Brain microvascular endothelial cell (primary cell): ENCODE data around the gene WNT4.

Experiments used
- DNase-seq: peaks from one replicate; pipeline ENCODE4 v3.0.0-alpha.2; 2020
- H3K27ac ChIP-seq: fragments of 250-450 bp; sonication (Bioruptor Pico); 2 replicates; pipeline ENCODE4 v1.5.1; 2020; ENCODE audit warnings: mild to moderate bottlenecking, moderate library complexity
- H3K27me3 ChIP-seq: fragments of 250-450 bp; sonication (Bioruptor Pico); replicated peaks from 2 replicates; pipeline ENCODE4 v1.5.1; 2020; ENCODE audit warnings: mild to moderate bottlenecking
- H3K36me3 ChIP-seq: fragments of 250-450 bp; sonication (Bioruptor Pico); replicated peaks from 2 replicates; pipeline ENCODE4 v1.5.1; 2020; ENCODE audit warnings: mild to moderate bottlenecking
- H3K4me3 ChIP-seq: 2 replicates; pipeline ENCODE4 v1.5.1; 2011; ENCODE audit warnings: low read depth, mild to moderate bottlenecking, control low read depth, low read length, moderate library complexity
- CTCF ChIP-seq: IDR thresholded peaks from 2 replicates; pipeline ENCODE4 v1.5.1; 2011; ENCODE audit warnings: low read depth, mild to moderate bottlenecking, moderate library complexity, low read length, control low read depth, inconsistent platforms; ENCODE audit errors: missing control alignments
- in situ Hi-C: cut with HindIII; loops from 2 replicates; pipeline ENCODE4 v1.10.0; 2017; ENCODE audit warnings: low sequenced_read_pairs, low pct_ligation_motif_present

The WNT4 gene

DNA sequence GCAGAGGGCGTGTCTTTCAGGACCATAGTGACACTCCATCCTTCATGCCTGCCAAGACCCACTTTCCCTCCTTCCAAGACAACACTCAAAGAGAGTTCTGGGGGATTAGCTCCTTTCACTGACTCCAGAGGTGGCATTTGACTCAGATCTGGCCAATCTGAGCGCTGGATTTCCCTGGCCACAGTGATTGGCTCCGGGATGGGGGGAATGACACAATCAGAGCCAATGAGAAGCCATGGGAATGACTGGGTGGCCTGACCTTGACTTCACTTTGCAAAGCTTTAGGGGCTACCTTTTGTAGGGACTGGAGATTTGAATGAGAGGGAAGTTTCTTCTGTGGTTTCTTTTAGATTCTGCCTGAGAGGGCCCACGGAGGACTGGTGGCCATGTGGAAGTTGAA is 26.9 kb upstream of the WNT4 start:
- in situ Hi-C loops: no loop called here
- no peak for TF ChIP-seq CTCF
- no peaks in the 10 kb centered on the region for H3K27me3 ChIP-seq
- H3K27ac ChIP-seq: no peak overlapping the region
- no peaks in the 10 kb centered on the region for H3K36me3 ChIP-seq
- DNase-seq: no peak
- H3K4me3 ChIP-seq: no peak overlapping the region

- Histone ChIP-seq H3K27me3 (no peaks in the 10 kb centered on the region), H3K4me3 (no peak overlapping the region), H3K36me3 (no peaks in the 10 kb centered on the region), H3K27ac (no peak overlapping the region)
- in situ Hi-C loops: no loop called here
- no peak for TF ChIP-seq CTCF
- no peak for DNase-seq
These were observed 25.6 kb upstream of the WNT4 start for GRCh38 chr1:22168412-22168973.

DNA sequence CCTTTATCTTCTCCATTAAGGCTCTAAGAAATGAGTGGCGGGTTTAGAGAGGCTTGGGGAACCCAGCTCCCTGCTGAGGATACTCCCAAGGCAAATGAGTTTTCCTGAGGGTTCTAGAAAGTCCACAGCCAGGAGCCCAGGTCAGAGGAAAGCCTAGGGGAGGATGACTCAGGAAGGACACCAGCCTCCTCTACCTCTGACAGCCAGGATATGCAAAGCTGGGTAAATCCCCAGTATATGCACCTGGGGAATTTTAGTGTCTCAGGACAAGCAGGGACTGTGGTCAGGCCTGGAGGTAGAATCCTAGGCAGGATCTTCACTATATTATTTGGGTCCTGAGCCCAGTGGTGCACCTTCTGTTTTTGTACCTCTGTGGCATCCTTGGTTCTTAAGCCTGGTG is 23.5 kb upstream of the WNT4 start:
- DNase-seq: no peak
- H3K4me3 ChIP-seq: no peak overlapping the region
- H3K27me3 ChIP-seq: no peaks in the 10 kb centered on the region
- H3K36me3 ChIP-seq: no peaks in the 10 kb centered on the region
- no peak overlapping the region for H3K27ac ChIP-seq
- in situ Hi-C loops: no loop called here
- TF ChIP-seq CTCF: no peak

GRCh38 chr1:22164841-22165808 is 22.2 kb upstream of the WNT4 start:
- no peak overlapping the region for H3K27ac ChIP-seq
- in situ Hi-C loops: no loop called here
- DNase-seq: no peak
- H3K27me3 ChIP-seq: no peaks in the 10 kb centered on the region
- H3K36me3 ChIP-seq: no peaks in the 10 kb centered on the region
- no peak overlapping the region for H3K4me3 ChIP-seq
- TF ChIP-seq CTCF: no peak

- DNase-seq: no peak
- in situ Hi-C loops: no loop called here
- no peaks in the 10 kb centered on the region for H3K27me3 ChIP-seq
- H3K36me3 ChIP-seq: no peaks in the 10 kb centered on the region
- no peak overlapping the region for H3K27ac ChIP-seq
- TF ChIP-seq CTCF: no peak
- no peak overlapping the region for H3K4me3 ChIP-seq
These were observed 20.7 kb upstream of the WNT4 start for GRCh38 chr1:22163564-22163963.
